ENCODE data around the gene TJP2. TPM values are rescaled to one million over a fixed set of nuclear protein-coding genes. Genes with fewer than 3 reads are reported as not detected.
A peak's percentile ranks its signal among the peaks of the same experiment; 100 is the strongest.

TJP2 gene
- total RNA-seq, 2 donors from 2014 or later = 45.1 to 53.0 TPM

DNA sequence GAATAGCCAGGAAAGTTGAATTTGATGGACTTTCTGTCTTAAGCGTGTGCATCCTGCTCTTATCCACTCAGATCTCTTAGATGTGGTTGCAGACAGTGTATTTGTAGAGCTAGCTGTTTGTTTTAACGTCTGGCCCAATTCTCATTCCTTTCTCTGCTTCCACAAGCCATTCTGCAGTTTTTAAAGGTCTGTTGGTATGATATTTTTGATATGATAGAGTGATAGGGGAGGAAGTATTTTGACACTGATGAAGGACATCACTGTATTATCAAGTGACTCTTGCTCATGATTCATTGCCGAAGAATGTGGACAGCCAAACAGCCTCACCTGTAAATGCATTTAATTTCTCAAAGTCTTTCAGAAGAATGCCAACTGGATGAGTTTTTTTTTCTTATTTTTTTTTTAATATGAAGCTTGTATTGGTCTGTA lies 4.5 kb downstream of the TJP2 start:
- WGBS, 2 experiments (ENCODE audit: insufficient coverage in 1 of 2, insufficient read length in 1 of 2) = 78 to 86% methylated on average over 3 of the region's 3 CpGs
- Mint-ChIP-seq H3K4me1 (peaks cover 44% of the 10 kb centered on the region), H3K27me3 (ENCODE audit: insufficient read depth) (peaks cover 19% of the 10 kb centered on the region), H3K4me3 (no peak overlapping the region), H3K9me3 (no peaks in the 10 kb centered on the region), H3K36me3 (ENCODE audit: low read depth) (no peaks in the 10 kb centered on the region), H3K27ac (no peak overlapping the region)
- DNase-seq = no peak
- H3K27ac ChIP-seq (ENCODE audit: low read depth, low read length) = no peak overlapping the region
- no peak overlapping the region for H3K4me3 ChIP-seq (ENCODE audit: low read length)
- no peaks in the 10 kb centered on the region for H3K36me3 ChIP-seq (ENCODE audit: control insufficient read depth, insufficient read depth, low read length)
- H3K4me1 ChIP-seq (ENCODE audit: control insufficient read depth, insufficient read depth, low read length) = peaks cover 9% of the 10 kb centered on the region
- no peak overlapping the region for H3K9ac ChIP-seq (ENCODE audit: extremely low read depth, low read length, poor library complexity, severe bottlenecking)
- no peaks in the 10 kb centered on the region for H3K9me3 ChIP-seq (ENCODE audit: control insufficient read depth, low read length)
- TF ChIP-seq, protein P1, sequence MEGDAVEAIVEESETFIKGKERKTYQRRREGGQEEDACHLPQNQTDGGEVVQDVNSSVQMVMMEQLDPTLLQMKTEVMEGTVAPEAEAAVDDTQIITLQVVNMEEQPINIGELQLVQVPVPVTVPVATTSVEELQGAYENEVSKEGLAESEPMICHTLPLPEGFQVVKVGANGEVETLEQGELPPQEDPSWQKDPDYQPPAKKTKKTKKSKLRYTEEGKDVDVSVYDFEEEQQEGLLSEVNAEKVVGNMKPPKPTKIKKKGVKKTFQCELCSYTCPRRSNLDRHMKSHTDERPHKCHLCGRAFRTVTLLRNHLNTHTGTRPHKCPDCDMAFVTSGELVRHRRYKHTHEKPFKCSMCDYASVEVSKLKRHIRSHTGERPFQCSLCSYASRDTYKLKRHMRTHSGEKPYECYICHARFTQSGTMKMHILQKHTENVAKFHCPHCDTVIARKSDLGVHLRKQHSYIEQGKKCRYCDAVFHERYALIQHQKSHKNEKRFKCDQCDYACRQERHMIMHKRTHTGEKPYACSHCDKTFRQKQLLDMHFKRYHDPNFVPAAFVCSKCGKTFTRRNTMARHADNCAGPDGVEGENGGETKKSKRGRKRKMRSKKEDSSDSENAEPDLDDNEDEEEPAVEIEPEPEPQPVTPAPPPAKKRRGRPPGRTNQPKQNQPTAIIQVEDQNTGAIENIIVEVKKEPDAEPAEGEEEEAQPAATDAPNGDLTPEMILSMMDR (conservative IDR thresholded peaks at IDR 0.05) = no peak
- peaks cover 20% of the 10 kb centered on the region for H3K27me3 ChIP-seq (ENCODE audit: control insufficient read depth, insufficient read depth, low read length, poor library complexity, severe bottlenecking)

DNA sequence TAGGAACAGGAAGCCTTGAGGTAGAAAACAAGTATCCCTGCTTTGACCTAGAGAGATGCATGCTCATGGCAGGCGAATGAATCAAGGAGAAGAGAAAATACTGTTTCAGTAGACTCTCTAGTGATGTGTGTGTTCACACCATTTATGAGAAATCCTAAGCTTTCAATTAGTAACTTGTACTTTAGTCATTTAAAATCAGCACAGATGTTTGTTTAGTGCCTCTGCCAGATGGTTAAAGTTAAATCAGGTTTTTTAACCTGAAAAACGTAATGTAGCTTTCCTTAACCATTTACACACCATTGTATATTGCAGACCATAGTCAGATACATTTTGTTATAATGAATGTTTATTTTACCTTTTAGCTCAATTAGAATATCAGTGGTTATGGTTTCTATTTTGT lies 5.0 kb downstream of the TJP2 start:
- 83 to 86% methylated on average over 1 of the region's 2 CpGs for WGBS, 2 experiments (ENCODE audit: insufficient coverage in 1 of 2, insufficient read length in 1 of 2)
- TF ChIP-seq, protein P1 (conservative IDR thresholded peaks at IDR 0.05) = no peak
- peaks cover 48% of the 10 kb centered on the region for H3K4me1 Mint-ChIP-seq
- peaks cover 19% of the 10 kb centered on the region for H3K27me3 Mint-ChIP-seq (ENCODE audit: insufficient read depth)
- no peaks in the 10 kb centered on the region for H3K36me3 Mint-ChIP-seq (ENCODE audit: low read depth)
- Histone ChIP-seq H3K4me1 (ENCODE audit: control insufficient read depth, insufficient read depth, low read length) (peaks cover 11% of the 10 kb centered on the region), H3K9me3 (ENCODE audit: control insufficient read depth, low read length) (no peaks in the 10 kb centered on the region), H3K9ac (ENCODE audit: extremely low read depth, low read length, poor library complexity, severe bottlenecking) (no peak overlapping the region), H3K27me3 (ENCODE audit: control insufficient read depth, insufficient read depth, low read length, poor library complexity, severe bottlenecking) (peaks cover 20% of the 10 kb centered on the region), H3K4me3 (ENCODE audit: low read length) (no peak overlapping the region), H3K36me3 (ENCODE audit: control insufficient read depth, insufficient read depth, low read length) (no peaks in the 10 kb centered on the region), H3K27ac (ENCODE audit: low read depth, low read length) (no peak overlapping the region)
- no peaks in the 10 kb centered on the region for H3K9me3 Mint-ChIP-seq
- no peak overlapping the region for H3K4me3 Mint-ChIP-seq
- H3K27ac Mint-ChIP-seq = no peak overlapping the region
- DNase-seq = no peak

DNA sequence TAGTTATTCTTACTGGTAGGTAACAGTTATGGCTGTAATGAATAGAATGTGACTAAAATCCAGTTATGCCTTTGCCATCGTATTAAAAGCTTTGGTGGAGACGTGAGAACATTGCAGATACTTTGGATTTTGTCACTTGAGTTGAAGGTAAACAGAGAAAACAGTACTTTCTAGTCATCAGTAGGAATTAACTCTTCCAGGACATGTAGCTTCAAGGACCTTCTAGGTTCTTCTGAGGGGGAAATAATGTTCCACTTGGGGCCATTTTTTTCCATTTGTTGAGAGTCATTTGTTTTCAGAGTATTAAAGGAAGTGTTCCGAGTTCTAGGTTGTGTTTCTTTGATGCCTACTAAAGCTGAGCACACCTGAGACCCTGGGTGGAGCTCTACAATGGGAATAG lies 6.1 kb downstream of the TJP2 start:
- peaks cover 13% of the 10 kb centered on the region for H3K4me1 ChIP-seq (ENCODE audit: control insufficient read depth, insufficient read depth, low read length)
- no peak for DNase-seq
- peak overlapping the region; percentile 60 for H3K27ac Mint-ChIP-seq
- H3K4me3 ChIP-seq (ENCODE audit: low read length) = no peak overlapping the region
- no peaks in the 10 kb centered on the region for H3K9me3 Mint-ChIP-seq
- H3K36me3 Mint-ChIP-seq (ENCODE audit: low read depth) = no peaks in the 10 kb centered on the region
- no peak overlapping the region for H3K4me3 Mint-ChIP-seq
- TF ChIP-seq, protein P1 (conservative IDR thresholded peaks at IDR 0.05) = no peak
- WGBS, 2 experiments (ENCODE audit: insufficient coverage in 1 of 2, insufficient read length in 1 of 2) = 93% methylated on average over 3 of the region's 3 CpGs
- H3K9ac ChIP-seq (ENCODE audit: extremely low read depth, low read length, poor library complexity, severe bottlenecking) = no peak overlapping the region
- H3K27ac ChIP-seq (ENCODE audit: low read depth, low read length) = no peak overlapping the region
- H3K9me3 ChIP-seq (ENCODE audit: control insufficient read depth, low read length) = no peaks in the 10 kb centered on the region
- H3K27me3 Mint-ChIP-seq (ENCODE audit: insufficient read depth) = peaks cover 9% of the 10 kb centered on the region
- H3K27me3 ChIP-seq (ENCODE audit: control insufficient read depth, insufficient read depth, low read length, poor library complexity, severe bottlenecking) = peaks cover 10% of the 10 kb centered on the region
- H3K4me1 Mint-ChIP-seq = peaks cover 42% of the 10 kb centered on the region
- H3K36me3 ChIP-seq (ENCODE audit: control insufficient read depth, insufficient read depth, low read length) = no peaks in the 10 kb centered on the region
